Astrocyte (in vitro differentiated cells and primary cell): ENCODE data around the gene MLLT10. TPM values are rescaled to one million over a fixed set of nuclear protein-coding genes. Genes with fewer than 3 reads are reported as not detected.

Experiments
- DNase-seq: peaks from one replicate; pipeline ENCODE4 v3.0.0-alpha.2; 2010; ENCODE audit warnings: low read depth
- FAIRE-seq: peaks from 2 replicates; lab custom pipeline; 2011; peaks lifted over from hg19 to GRCh38; lab: Jason Lieb, UNC
- H2AFZ ChIP-seq: 2 replicates; pipeline ENCODE4 v1.6.0; 2012; ENCODE audit warnings: low read depth, low read length, inconsistent platforms
- H3K27ac ChIP-seq: 2 replicates; pipeline ENCODE4 v1.5.1; 2011; ENCODE audit warnings: low read depth, low read length, inconsistent platforms
- H3K27me3 ChIP-seq: 2 replicates; pipeline ENCODE4 v1.6.0; 2011; ENCODE audit warnings: low read length, inconsistent platforms; ENCODE audit not compliant: insufficient read depth
- H3K36me3 ChIP-seq: 2 replicates; pipeline ENCODE4 v1.5.1; 2011; ENCODE audit warnings: low read length, inconsistent platforms; ENCODE audit not compliant: insufficient read depth
- H3K4me1 ChIP-seq: 2 replicates; pipeline ENCODE4 v1.5.1; 2011; ENCODE audit warnings: low read length, inconsistent platforms; ENCODE audit not compliant: insufficient read depth
- H3K4me2 ChIP-seq: 2 replicates; pipeline ENCODE4 v1.6.0; 2012; ENCODE audit warnings: low read length, inconsistent platforms
- H3K4me3 ChIP-seq: 2 replicates; pipeline ENCODE4 v1.5.1; 2011; ENCODE audit warnings: low read depth, mild to moderate bottlenecking, low read length, inconsistent platforms; ENCODE audit not compliant: insufficient read depth
- H3K79me2 ChIP-seq: 2 replicates; pipeline ENCODE4 v1.6.0; 2012; ENCODE audit warnings: mild to moderate bottlenecking, low read length, inconsistent platforms; ENCODE audit not compliant: insufficient read depth
- H3K9ac ChIP-seq: 2 replicates; pipeline ENCODE4 v1.6.0; 2012; ENCODE audit warnings: mild to moderate bottlenecking, low read length, inconsistent platforms
- H3K9me3 ChIP-seq: 2 replicates; pipeline ENCODE4 v1.5.1; 2012; ENCODE audit warnings: low read depth, mild to moderate bottlenecking, low read length, inconsistent platforms; ENCODE audit not compliant: insufficient read depth
- H4K20me1 ChIP-seq: 2 replicates; pipeline ENCODE4 v1.6.0; 2012; ENCODE audit warnings: low read length, inconsistent platforms; ENCODE audit not compliant: insufficient read depth
- H3K27ac Mint-ChIP-seq: one replicate; pipeline ENCODE4 v1.8.0; 2021; ENCODE audit warnings: mild to moderate bottlenecking, mixed read lengths; ENCODE audit not compliant: unreplicated experiment
- H3K27me3 Mint-ChIP-seq: one replicate; pipeline ENCODE4 v1.8.0; 2021; ENCODE audit warnings: low read depth, mixed read lengths; ENCODE audit not compliant: unreplicated experiment
- H3K36me3 Mint-ChIP-seq: one replicate; pipeline ENCODE4 v1.8.0; 2021; ENCODE audit warnings: low read depth, mixed read lengths; ENCODE audit not compliant: unreplicated experiment
- H3K4me1 Mint-ChIP-seq: one replicate; pipeline ENCODE4 v1.8.0; 2021; ENCODE audit warnings: low read depth, mixed read lengths; ENCODE audit not compliant: unreplicated experiment
- H3K4me3 Mint-ChIP-seq: one replicate; pipeline ENCODE4 v1.8.0; 2021; ENCODE audit warnings: mild to moderate bottlenecking, moderate library complexity, mixed read lengths; ENCODE audit not compliant: unreplicated experiment
- H3K9me3 Mint-ChIP-seq: one replicate; pipeline ENCODE4 v1.8.0; 2021; ENCODE audit warnings: mild to moderate bottlenecking, mixed read lengths; ENCODE audit not compliant: unreplicated experiment
- CTCF ChIP-seq: IDR thresholded peaks from 2 replicates; pipeline ENCODE4 v1.5.1; 2011; ENCODE audit warnings: low read depth, mild to moderate bottlenecking, inconsistent platforms, low read length, moderate library complexity; ENCODE audit not compliant: insufficient read depth
- EZH2 ChIP-seq: IDR thresholded peaks from 2 replicates; pipeline ENCODE4 v1.6.1; 2012; ENCODE audit warnings: mild to moderate bottlenecking, low read length, inconsistent platforms; ENCODE audit not compliant: insufficient read depth
- total RNA-seq: library from RNA; stranded (reverse); gene quantifications from 2 replicates; pipeline ENCODE4 v1.2.1, GENCODE V29; 2021

MLLT10 gene
- total RNA-seq, 1 donor from 2014 or later, result 46.9 TPM

DNA sequence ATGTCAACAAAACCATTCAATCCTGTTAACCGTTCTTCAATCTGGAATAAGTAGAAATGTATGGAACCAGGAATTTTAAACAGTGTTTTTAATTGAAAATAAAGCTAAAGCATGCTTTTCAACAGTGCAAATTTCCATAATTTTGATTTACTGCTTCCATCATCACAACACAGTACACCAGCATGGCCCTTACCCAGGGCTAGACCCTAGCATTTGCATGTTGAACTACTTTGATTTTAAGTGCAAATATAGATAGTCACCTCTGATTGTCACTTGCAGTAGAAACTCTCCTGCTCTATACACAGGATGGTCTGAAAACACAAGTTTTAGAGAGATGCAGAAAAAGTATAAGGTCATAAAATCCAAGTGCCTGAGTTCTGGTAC, 20.6 kb upstream of the MLLT10 start:
- DNase-seq (no peak), FAIRE-seq (peak; percentile 50)
- H3K4me1 Mint-ChIP-seq, result peaks cover 36% of the 10 kb centered on the region
- H3K27me3 ChIP-seq, result no peaks in the 10 kb centered on the region
- H3K4me3 ChIP-seq, result no peak overlapping the region
- H3K36me3 Mint-ChIP-seq, result peaks cover 3% of the 10 kb centered on the region
- no peak overlapping the region for H3K27ac Mint-ChIP-seq
- peaks cover 58% of the 10 kb centered on the region for H3K79me2 ChIP-seq
- TF ChIP-seq EZH2 (no peak), CTCF (no peak)
- no peak overlapping the region for H2AFZ ChIP-seq
- H3K9ac ChIP-seq, result no peak overlapping the region
- no peaks in the 10 kb centered on the region for H3K9me3 ChIP-seq
- peak overlapping the region; percentile 72 for H3K4me2 ChIP-seq
- no peaks in the 10 kb centered on the region for H4K20me1 ChIP-seq
- H3K36me3 ChIP-seq, result no peaks in the 10 kb centered on the region
- no peaks in the 10 kb centered on the region for H3K9me3 Mint-ChIP-seq
- H3K27me3 Mint-ChIP-seq, result no peaks in the 10 kb centered on the region
- peaks cover 49% of the 10 kb centered on the region for H3K4me1 ChIP-seq
- no peak overlapping the region for H3K27ac ChIP-seq
- peak overlapping the region; percentile 84 for H3K4me3 Mint-ChIP-seq

DNA sequence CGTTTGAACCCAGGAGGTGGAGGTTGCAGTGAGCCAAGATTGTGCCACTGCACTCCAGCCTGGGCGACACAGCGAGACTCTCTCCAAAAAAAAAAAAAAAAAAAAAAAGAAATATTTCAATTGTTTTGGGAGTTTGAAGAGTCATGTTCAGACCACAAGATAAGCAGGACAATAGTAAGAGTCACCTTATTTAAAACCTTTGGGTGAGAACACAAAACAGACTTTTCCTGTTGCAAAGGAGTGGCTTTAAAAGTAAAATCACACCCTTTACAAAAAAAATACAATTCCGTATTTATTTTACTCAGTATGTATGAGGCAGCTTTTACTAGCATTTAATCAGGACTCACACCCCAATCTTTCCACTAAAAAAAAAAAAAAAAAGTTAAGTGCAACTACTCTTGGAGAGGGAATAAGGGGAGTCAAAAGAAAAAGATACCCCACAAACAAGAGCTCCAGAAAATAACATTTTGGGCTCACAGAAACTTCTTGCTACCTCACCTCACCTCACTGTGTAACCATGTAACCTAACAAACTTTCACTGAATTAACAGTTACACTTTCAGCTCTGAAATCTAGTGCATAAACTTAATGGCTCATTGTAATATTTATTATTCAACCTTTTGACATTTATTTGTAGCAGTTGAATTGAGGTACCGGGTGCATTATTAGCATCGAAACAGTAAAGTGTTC, 19.8 kb upstream of the MLLT10 start:
- peaks cover 55% of the 10 kb centered on the region for H3K4me1 ChIP-seq
- H3K79me2 ChIP-seq, result peaks cover 62% of the 10 kb centered on the region
- H3K4me3 ChIP-seq, result peak overlapping the region; percentile 67
- FAIRE-seq, result no peak
- H3K4me1 Mint-ChIP-seq, result peaks cover 32% of the 10 kb centered on the region
- no peaks in the 10 kb centered on the region for H3K27me3 ChIP-seq
- peaks cover 3% of the 10 kb centered on the region for H3K36me3 Mint-ChIP-seq
- H2AFZ ChIP-seq, result no peak overlapping the region
- no peaks in the 10 kb centered on the region for H4K20me1 ChIP-seq
- H3K9me3 ChIP-seq, result no peaks in the 10 kb centered on the region
- peak overlapping the region; percentile 10 for H3K27ac Mint-ChIP-seq
- H3K4me3 Mint-ChIP-seq, result peak overlapping the region; percentile 84
- H3K27me3 Mint-ChIP-seq, result no peaks in the 10 kb centered on the region
- H3K4me2 ChIP-seq, result peak overlapping the region; percentile 94
- H3K9ac ChIP-seq, result peak overlapping the region; percentile 78
- H3K9me3 Mint-ChIP-seq, result no peaks in the 10 kb centered on the region
- no peaks in the 10 kb centered on the region for H3K36me3 ChIP-seq
- no peak for TF ChIP-seq CTCF
- no peak for TF ChIP-seq EZH2
- no peak overlapping the region for H3K27ac ChIP-seq
- DNase-seq, result no peak

GRCh38 chr10:21514818-21515351, 19.1 kb upstream of the MLLT10 start:
- Histone ChIP-seq H3K79me2 (peaks cover 67% of the 10 kb centered on the region), H4K20me1 (no peaks in the 10 kb centered on the region), H3K4me1 (peaks cover 56% of the 10 kb centered on the region), H3K9ac (peak overlapping the region; percentile 78), H2AFZ (peak overlapping the region; percentile 53), H3K4me2 (peak overlapping the region; percentile 94), H3K36me3 (no peaks in the 10 kb centered on the region), H3K4me3 (peak overlapping the region; percentile 67), H3K9me3 (no peaks in the 10 kb centered on the region), H3K27me3 (no peaks in the 10 kb centered on the region), H3K27ac (no peak overlapping the region)
- H3K36me3 Mint-ChIP-seq, result peaks cover 3% of the 10 kb centered on the region
- H3K27me3 Mint-ChIP-seq, result no peaks in the 10 kb centered on the region
- DNase-seq, result no peak
- peaks cover 36% of the 10 kb centered on the region for H3K4me1 Mint-ChIP-seq
- peak overlapping the region; percentile 71 for H3K27ac Mint-ChIP-seq
- no peak for TF ChIP-seq CTCF
- TF ChIP-seq EZH2, result no peak
- no peaks in the 10 kb centered on the region for H3K9me3 Mint-ChIP-seq
- FAIRE-seq, result no peak
- peak overlapping the region; percentile 84 for H3K4me3 Mint-ChIP-seq
